ENCODE results near the gene G0S2. TPM values are rescaled to one million over a fixed set of nuclear protein-coding genes. Genes with fewer than 3 reads are reported as not detected.

G0S2 gene
- 20.2 and 28.9 TPM in 2 replicates for total RNA-seq

GRCh38 chr1:209674957-209675564, at the start of gene G0S2:
Gene G0S2 (plus strand): TSS chr1:209675412. CDS start chr1:209675685, 273 bp downstream.

GRCh38 chr1:209652121-209652735, 23.0 kb upstream of the G0S2 start, which contains the start of gene LAMB3:
Gene LAMB3 (minus strand): TSS chr1:209652425. CDS start chr1:209650944, 1,481 bp downstream.

GRCh38 chr1:209704584-209704983, 29.4 kb downstream of the G0S2 start, which contains the start of gene HSD11B1:
Gene HSD11B1 (plus strand): TSS chr1:209704846. CDS start chr1:209704943, 97 bp downstream.

Other genes starting within 250 kb of the G0S2 start
- gene CAMK1G, start 91.7 kb upstream of the G0S2 start, total RNA-seq: 0.63 TPM in 1 of 2 replicates, not detected in the other
- 27.0 and 32.5 TPM in 2 replicates for gene LAMB3, start 23.0 kb upstream of the G0S2 start, total RNA-seq
- 33.3 and 35.0 TPM in 2 replicates for gene HSD11B1, start 29.4 kb downstream of the G0S2 start, total RNA-seq
- not detected in 2 replicates for gene TRAF3IP3, start 80.6 kb downstream of the G0S2 start, total RNA-seq
- 1.6 and 2.0 TPM in 2 replicates for gene C1orf74, start 109.1 kb downstream of the G0S2 start, total RNA-seq
- 0.52 and 0.63 TPM in 2 replicates for gene IRF6, start 130.7 kb downstream of the G0S2 start, total RNA-seq
- gene UTP25, start 152.6 kb downstream of the G0S2 start, total RNA-seq: 5.7 and 6.8 TPM in 2 replicates